Endothelial cell of umbilical vein (primary cell): ENCODE results near the gene ADAMTS14. TPM values are rescaled to one million over a fixed set of nuclear protein-coding genes. Genes with fewer than 3 reads are reported as not detected.

Source experiments
- BruUV-seq: library from RNA; stranded (reverse); fragments of 400-500 nt; replicated peaks from 2 replicates; lab custom pipeline; 2021; lab: Mats Ljungman, UMichigan
- CTCF ChIA-PET: fragments of 300-600, 350-600 bp; sonication (Branson Sonifier 250); formaldehyde crosslinking; loops from one replicate; lab custom pipeline; 2021; ENCODE audit warnings: antibody characterized with exemption, inconsistent platforms; lab: Charles Lee
- POLR2A ChIA-PET: fragments of 300-600, 350-600 bp; sonication (Branson Sonifier 250); formaldehyde crosslinking; loops from one replicate; lab custom pipeline; 2021; ENCODE audit warnings: antibody characterized with exemption, inconsistent platforms; lab: Charles Lee
- DNase-seq: peaks from one replicate; pipeline ENCODE4 v3.0.0-alpha.2; 2011; ENCODE audit warnings: low read depth, low spot score
- FAIRE-seq: peaks from 2 replicates; lab custom pipeline; 2011; peaks lifted over from hg19 to GRCh38; lab: Jason Lieb, UNC
- H2AFZ ChIP-seq: 2 replicates; pipeline ENCODE4 v1.6.0; 2012; ENCODE audit warnings: low read depth, low read length, control low read depth, inconsistent platforms
- H3K27ac ChIP-seq: 2 replicates; pipeline ENCODE4 v1.5.1; 2011; ENCODE audit warnings: low read depth, mild to moderate bottlenecking, control low read depth, low read length, moderate library complexity; ENCODE audit not compliant: insufficient read depth
- H3K27me3 ChIP-seq, 2 experiments: 2 replicates each; pipeline versions ENCODE4 v1.6.0 to v1.6.1; 2011; ENCODE audit warnings: low read length in 2 of 2, mixed read lengths in 1 of 2; ENCODE audit not compliant: control insufficient read depth in 2 of 2, insufficient read depth in 2 of 2
- H3K36me3 ChIP-seq, 2 experiments: 2 replicates in 1 of 2; 3 replicates in 1 of 2; pipeline ENCODE4 v1.5.1; 2011; ENCODE audit warnings: low read length in 2 of 2, mild to moderate bottlenecking in 1 of 2, moderate library complexity in 1 of 2; ENCODE audit not compliant: control insufficient read depth in 2 of 2, insufficient read depth in 2 of 2; ENCODE audit errors: extremely low read depth in 1 of 2
- H3K4me1 ChIP-seq: 3 replicates; pipeline ENCODE4 v1.5.1; 2011; ENCODE audit warnings: mild to moderate bottlenecking, low read length; ENCODE audit not compliant: control insufficient read depth, insufficient read depth; ENCODE audit errors: extremely low read depth
- H3K4me2 ChIP-seq: 2 replicates; pipeline ENCODE4 v1.6.1; 2011; ENCODE audit warnings: low read length, control low read depth, mixed read lengths; ENCODE audit not compliant: insufficient read depth
- H3K4me3 ChIP-seq, 3 experiments: fragments of 200-600 bp in 1 of 3; sonication (generic), shearing (Covaris generic) in 1 of 3; replicated peaks in 1 of 3; 2 replicates each; pipeline ENCODE4 v1.5.1; 2011 to 2016; ENCODE audit warnings: control low read depth in 3 of 3, low read length in 3 of 3, mild to moderate bottlenecking in 2 of 3, inconsistent platforms in 1 of 3, low read depth in 1 of 3, moderate library complexity in 1 of 3; ENCODE audit not compliant: insufficient read depth in 1 of 3
- H3K79me2 ChIP-seq: 2 replicates; pipeline ENCODE4 v1.6.0; 2012; ENCODE audit warnings: low read length, inconsistent platforms; ENCODE audit not compliant: control insufficient read depth, insufficient read depth
- H3K9ac ChIP-seq: replicated peaks from 2 replicates; pipeline ENCODE3; 2011; ENCODE audit warnings: low read length, control low read depth; ENCODE audit not compliant: insufficient read depth; ENCODE audit errors: extremely low read depth
- H3K9me1 ChIP-seq: replicated peaks from 3 replicates; pipeline ENCODE4 v1.6.0; 2011; ENCODE audit warnings: mild to moderate bottlenecking, low read length; ENCODE audit not compliant: control insufficient read depth, insufficient read depth; ENCODE audit errors: extremely low read depth
- H3K9me3 ChIP-seq: replicated peaks from 2 replicates; pipeline ENCODE4 v1.5.1; 2012; ENCODE audit warnings: low read length, inconsistent platforms; ENCODE audit not compliant: control insufficient read depth, insufficient read depth
- H4K20me1 ChIP-seq: replicated peaks from 2 replicates; pipeline ENCODE3; 2011; ENCODE audit warnings: mild to moderate bottlenecking, low read length; ENCODE audit not compliant: control insufficient read depth, insufficient read depth; ENCODE audit errors: extremely low read depth
- CTCF ChIP-seq, 2 donors: IDR thresholded peaks; 1 replicate in 1 of 2; 2 replicates in 1 of 2; pipeline ENCODE4 v1.5.1; 2011; ENCODE audit warnings: low read length in 2 of 2, mild to moderate bottlenecking in 2 of 2, moderate library complexity in 2 of 2, control low read depth in 1 of 2, inconsistent platforms in 1 of 2, low read depth in 1 of 2; ENCODE audit not compliant: insufficient read depth in 1 of 2; ENCODE audit errors: extremely low read depth in 1 of 2
- EZH2 ChIP-seq: IDR thresholded peaks from 2 replicates; pipeline ENCODE4 v1.6.1; 2012; ENCODE audit warnings: borderline replicate concordance, low read depth, mild to moderate bottlenecking, moderate library complexity, low read length, inconsistent platforms; ENCODE audit not compliant: severe bottlenecking
- FOS ChIP-seq: IDR thresholded peaks from 2 replicates; pipeline ENCODE4 v1.6.1; 2011; ENCODE audit warnings: mild to moderate bottlenecking, low read length, moderate library complexity, borderline replicate concordance; ENCODE audit not compliant: insufficient read depth
- GATA2 ChIP-seq: IDR thresholded peaks from 2 replicates; pipeline ENCODE4 v1.7.0; 2011; ENCODE audit warnings: low read depth, mild to moderate bottlenecking, moderate library complexity, mixed read lengths, low read length; ENCODE audit not compliant: insufficient read length, insufficient read depth
- JUN ChIP-seq: IDR thresholded peaks from 2 replicates; pipeline ENCODE4 v1.6.1; 2011; ENCODE audit warnings: borderline replicate concordance, low read depth; ENCODE audit not compliant: insufficient read length, insufficient read depth
- MAX ChIP-seq: IDR thresholded peaks from 2 replicates; pipeline ENCODE4 v1.6.1; 2011; ENCODE audit not compliant: insufficient read depth, insufficient read length
- MYC ChIP-seq: IDR thresholded peaks from one replicate; pipeline ENCODE4 v1.6.1; 2011; ENCODE audit warnings: mild to moderate bottlenecking, low read depth, low read length
- POLR2A ChIP-seq: IDR thresholded peaks from 2 replicates; pipeline ENCODE4 v1.6.1; 2012; ENCODE audit warnings: low read depth, mild to moderate bottlenecking, control low read depth, low read length
- POLR2AphosphoS5 ChIP-seq: IDR thresholded peaks from 2 replicates; pipeline ENCODE4 v1.6.1; 2012; ENCODE audit warnings: low read depth, mild to moderate bottlenecking, control low read depth, low read length, moderate library complexity; ENCODE audit not compliant: insufficient read depth
- dilution Hi-C: fragments of 300-500 bp; cut with MboI; formaldehyde crosslinking; loops from one replicate; pipeline ENCODE4 v1.15.0; 2019; ENCODE audit warnings: low sequenced_read_pairs; ENCODE audit not compliant: extremely low pct_ligation_motif_present
- intact Hi-C: fragments of 100-400 bp; cut with micrococcal nuclease; formaldehyde crosslinking; loops from one replicate; pipeline ENCODE4 v1.10.0; 2022
- polyA plus RNA-seq, 4 experiments: library from polyadenylated mRNA; depleted of rRNA in 3 of 4; stranded (reverse) in 3 of 4; unstranded in 1 of 4; fragments of >200 nt; gene quantifications; 2 replicates each; pipeline versions ENCODE4 v1.2.1 to v1.2.3, GENCODE V29; 2011 to 2012; ENCODE audit warnings: missing spikeins in 1 of 4
- total RNA-seq: library from RNA; stranded (reverse); gene quantifications from 2 replicates; pipeline ENCODE4 v1.2.3, GENCODE V29; 2021

Gene ADAMTS14
- total and polyA plus RNA-seq, 2 donors (not counting 3 experiments of a cell fraction or from before 2014, with no cell fraction given): not detected

GRCh38 chr10:70726909-70727495, 54.7 kb downstream of the ADAMTS14 start:
- no peak for FAIRE-seq
- Histone ChIP-seq H3K4me3 (no peak overlapping the region), H3K9me3 (no peaks in the 10 kb centered on the region), H3K4me2 (no peak overlapping the region), H3K4me1 (no peaks in the 10 kb centered on the region), H3K9me1 (no peaks in the 10 kb centered on the region), H3K9ac (no peak overlapping the region), H4K20me1 (no peaks in the 10 kb centered on the region), H3K27me3 (peaks cover 0 to 2% of the 10 kb centered on the region in 2 experiments), H3K27ac (no peak overlapping the region), H3K79me2 (no peaks in the 10 kb centered on the region), H3K36me3 (no peaks in the 10 kb centered on the region), H2AFZ (no peak overlapping the region)
- ChIA-PET CTCF (no interaction called here), POLR2A (no interaction called here)
- dilution Hi-C loops (no loop called here), intact Hi-C loops (loop anchor here (5.0 kb wide), 1 partner anchor 400 kb away; no protein-coding TSS in a partner anchor)
- TF ChIP-seq GATA2 (no peak), MYC (no peak), POLR2AphosphoS5 (no peak), CTCF (IDR thresholded peaks at IDR 0.05; ENCODE audit: extremely low read depth in 1 of 2, insufficient read depth in 1 of 2, low read depth in 1 of 2, low read length in 2 of 2) (no peak), EZH2 (no peak), FOS (no peak), POLR2A (no peak), MAX (no peak), JUN (no peak)
- no TSS peak for BruUV-seq
- DNase-seq: no peak
